Sciatic nerve (tissue), 2 donors: ENCODE measurements around the gene PWP1. TPM values are rescaled to one million over a fixed set of nuclear protein-coding genes. Genes with fewer than 3 reads are reported as not detected.
A peak's percentile ranks its signal among the peaks of the same experiment; 100 is the strongest.
"Not testable (repeated sequence)": the region's sequence is repeated elsewhere in the genome, so short reads cannot be mapped to it uniquely, and the experiment has no call there.

ENCODE experiments used
- ATAC-seq: fragments of 200-7000 bp; cut with Tn5 transposase; one replicate; pipeline ENCODE4 v1.9.1; 2020; ENCODE audit warnings: mild to moderate bottlenecking, moderate library complexity
- DNase-seq: peaks from one replicate; pipeline ENCODE4 v3.0.0-alpha.2; 2020; ENCODE audit warnings: low spot score
- intact Hi-C: fragments of 100-400 bp; cut with DNase I; formaldehyde crosslinking; loops from one replicate; pipeline ENCODE4 v1.14.2; 2022
- total RNA-seq: library from RNA; stranded (reverse); fragmentation: NEBNext Ultra II Directional; extraction: Animal tissue kit (Norgen Biotek cat#: 25700); gene quantifications from one replicate; pipeline ENCODE4 v1.2.1, GENCODE V29; 2021
- donor health status: DM: no; HTN: no; CAD: no.
- donor health status: DM: no; HTN: no; CAD: no.

PWP1 gene
- total RNA-seq, 1 donor from 2014 or later: 26.5 TPM

- intact Hi-C loops: no loop called here
- ATAC-seq (no peak), DNase-seq (no peak)
Measured at GRCh38 chr12:107663277-107663676, 22.3 kb upstream of the PWP1 start.

DNA sequence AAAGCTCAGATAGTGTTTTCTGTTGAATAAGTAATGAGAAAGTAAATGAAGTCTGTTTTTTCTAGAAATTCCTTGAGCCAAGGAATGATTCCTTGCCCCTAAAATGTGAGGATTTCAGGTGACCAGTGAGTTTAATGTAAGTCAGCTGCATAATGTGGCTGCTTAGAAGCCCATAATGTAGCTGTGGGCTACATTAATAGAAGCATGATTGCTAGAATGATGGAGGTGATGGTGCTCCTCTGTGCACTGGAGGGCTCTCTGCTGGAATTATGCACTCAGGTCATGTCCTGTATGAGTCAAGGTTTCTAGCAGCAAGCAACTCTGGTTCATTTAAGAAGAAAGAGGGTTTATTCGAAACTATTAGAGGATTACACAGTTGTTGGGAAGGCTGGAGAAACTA is 19.6 kb upstream of the PWP1 start:
- intact Hi-C loops: no loop called here
- DNase-seq: no peak

DNA sequence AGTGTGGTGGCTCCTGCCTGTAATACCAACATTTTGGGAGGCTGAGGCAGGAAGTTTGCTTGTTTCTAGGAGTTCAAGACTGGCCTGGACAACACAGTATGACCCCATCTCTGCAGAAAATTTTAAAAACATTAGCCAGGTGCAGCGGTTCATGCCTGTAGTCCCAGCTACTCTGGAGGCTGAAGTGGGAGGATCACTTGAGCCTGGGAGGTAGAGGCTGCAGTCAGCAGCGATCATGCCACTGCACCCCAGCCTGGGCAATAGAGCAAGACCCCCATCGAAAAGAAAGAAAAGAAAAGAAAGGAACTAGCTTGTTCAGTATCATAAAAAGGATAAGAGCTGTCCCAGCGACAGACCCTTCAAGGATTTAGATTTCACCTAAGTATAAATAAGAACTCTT is 18.1 kb upstream of the PWP1 start:
- no peak for ATAC-seq
- no peak for DNase-seq
- intact Hi-C loops: no loop called here

More for the DNA sequence above, 19.6 kb upstream of the PWP1 start:
- no peak for ATAC-seq

- intact Hi-C loops: no loop called here
- no peak for DNase-seq
- no peak for ATAC-seq
Measured at GRCh38 chr12:107668320-107669098, 17.1 kb upstream of the PWP1 start.

DNA sequence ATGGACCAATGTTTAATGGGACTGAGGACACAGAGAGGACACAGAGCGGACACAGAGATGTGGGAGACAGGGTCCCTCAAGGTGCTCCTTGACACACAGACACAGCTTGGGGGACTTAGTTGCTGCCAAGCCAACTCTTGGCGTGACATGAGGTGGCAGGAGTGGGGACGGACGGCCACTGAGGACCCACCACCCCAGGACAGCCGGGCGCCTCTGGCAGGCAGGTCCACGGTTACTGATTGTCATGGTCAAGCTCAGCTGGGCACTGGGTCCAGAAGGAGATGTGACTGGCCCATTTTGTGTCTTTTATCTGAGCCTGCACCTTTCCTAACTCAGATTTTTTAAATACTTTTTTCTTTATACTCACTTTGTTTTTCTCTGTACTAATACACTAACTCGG is 15.7 kb upstream of the PWP1 start:
- DNase-seq (no peak), ATAC-seq (no peak)
- intact Hi-C loops: no loop called here

DNA sequence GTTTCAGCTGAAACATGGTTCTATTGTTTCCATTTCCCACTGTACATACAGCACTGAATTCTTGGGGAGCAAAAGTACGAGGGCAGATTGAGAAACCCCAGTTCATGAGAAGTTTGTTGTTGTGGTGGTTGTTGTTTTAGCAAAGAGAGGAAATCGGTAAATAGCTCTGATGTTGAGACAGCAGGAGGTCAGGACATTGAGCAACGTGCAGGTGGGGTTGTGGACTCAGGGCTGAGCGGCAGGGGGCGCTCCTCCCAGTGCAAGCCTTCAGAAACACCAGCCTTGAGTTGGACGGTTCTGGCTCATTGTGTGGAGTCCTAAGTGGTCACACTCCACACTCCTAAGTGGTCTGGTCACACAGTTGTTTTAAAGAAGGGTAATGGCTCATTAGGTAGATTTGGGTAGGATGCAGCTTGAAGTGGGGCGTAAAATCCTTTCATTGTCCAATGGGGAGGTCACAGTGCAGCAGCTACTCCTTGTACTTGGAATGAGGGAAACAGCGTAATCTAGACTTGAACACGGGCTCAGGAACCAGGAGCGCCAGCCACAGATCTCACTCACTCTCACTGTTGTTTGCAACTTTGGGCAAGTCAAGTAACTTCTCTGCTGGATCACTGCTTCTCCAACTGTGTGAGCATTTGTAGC is 14.5 kb upstream of the PWP1 start:
- no peak for DNase-seq
- no peak for ATAC-seq
- intact Hi-C loops: no loop called here

- ATAC-seq (no peak), DNase-seq (no peak)
- intact Hi-C loops: no loop called here
Measured at GRCh38 chr12:107677671-107678070, 7.9 kb upstream of the PWP1 start.

DNA sequence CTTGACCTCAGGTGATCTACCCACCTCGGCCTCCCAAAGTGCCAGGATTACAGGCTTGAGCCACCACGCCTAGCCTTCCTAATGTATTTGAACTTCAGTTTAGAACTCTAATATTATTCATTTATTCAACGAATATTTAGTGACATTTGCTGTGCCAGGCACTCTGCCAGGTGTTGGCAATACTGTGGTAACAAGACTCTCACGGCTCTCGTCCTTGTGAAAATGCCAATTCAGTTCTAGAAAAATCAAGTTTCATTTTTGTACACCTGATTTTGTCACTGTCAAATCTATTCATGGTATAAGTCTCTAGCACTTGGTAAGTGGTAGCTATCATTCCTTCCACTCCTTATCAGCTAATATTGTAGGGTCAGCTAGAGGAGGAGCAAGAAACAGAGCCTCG is 6.3 kb upstream of the PWP1 start:
- intact Hi-C loops: no loop called here
- DNase-seq: no peak
- no peak for ATAC-seq

GRCh38 chr12:107681455-107681835 is 4.2 kb upstream of the PWP1 start:
- intact Hi-C loops: no loop called here
- no peak for DNase-seq
- ATAC-seq: no peak

DNA sequence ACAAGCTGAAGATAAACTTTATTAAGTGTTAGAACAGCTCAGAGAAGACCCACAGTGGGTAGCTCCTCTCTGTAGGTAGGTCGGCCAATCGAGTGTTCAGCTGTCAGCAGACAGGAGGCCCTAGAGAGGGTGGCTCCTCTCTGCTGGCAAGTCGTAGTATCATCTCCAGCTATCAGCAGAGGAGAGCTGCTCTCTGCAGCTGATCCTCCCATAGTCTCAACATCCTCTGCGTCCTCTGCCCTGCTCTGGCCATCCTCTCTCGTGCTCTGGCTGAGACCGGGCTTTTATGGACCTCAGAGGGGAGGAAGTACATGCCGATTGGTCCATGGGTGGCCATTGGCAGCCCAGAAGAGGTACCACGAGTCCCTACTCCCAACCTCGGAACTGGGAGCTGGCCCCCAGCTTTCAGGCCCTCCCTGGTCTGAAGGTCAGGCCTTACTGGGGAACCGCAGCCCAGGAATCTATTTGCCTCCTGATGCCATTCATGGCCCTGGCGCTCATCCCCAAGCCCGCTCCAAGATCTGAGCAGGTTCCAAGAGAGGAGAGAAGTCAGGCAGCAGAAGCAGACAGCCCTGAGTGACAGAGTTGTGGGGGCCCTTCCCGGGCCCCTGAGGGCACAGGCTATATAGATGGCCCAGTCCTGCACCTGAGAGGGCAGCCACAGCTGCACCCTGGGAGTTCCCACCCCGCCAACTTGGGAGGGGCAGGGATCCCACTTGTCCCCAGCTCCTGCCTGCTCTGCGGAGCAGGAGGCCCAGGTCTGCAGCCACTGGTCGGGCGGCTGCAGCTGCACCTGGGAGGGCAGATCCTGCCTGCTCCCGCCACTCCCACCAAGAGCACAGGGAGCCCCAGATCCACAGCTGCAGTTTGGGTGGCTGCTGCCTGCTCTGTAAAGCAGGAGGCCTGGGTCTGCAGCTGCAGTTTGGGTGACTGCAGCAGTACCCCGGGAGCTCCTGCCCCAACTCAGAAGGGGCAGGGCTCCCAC is 3.5 kb upstream of the PWP1 start:
- ATAC-seq (no peak), DNase-seq (no peak)
- intact Hi-C loops: no loop called here

- intact Hi-C loops: no loop called here
- no peak for ATAC-seq
- no peak for DNase-seq
Measured at GRCh38 chr12:107684029-107684795, 1.4 kb upstream of the PWP1 start.

DNA sequence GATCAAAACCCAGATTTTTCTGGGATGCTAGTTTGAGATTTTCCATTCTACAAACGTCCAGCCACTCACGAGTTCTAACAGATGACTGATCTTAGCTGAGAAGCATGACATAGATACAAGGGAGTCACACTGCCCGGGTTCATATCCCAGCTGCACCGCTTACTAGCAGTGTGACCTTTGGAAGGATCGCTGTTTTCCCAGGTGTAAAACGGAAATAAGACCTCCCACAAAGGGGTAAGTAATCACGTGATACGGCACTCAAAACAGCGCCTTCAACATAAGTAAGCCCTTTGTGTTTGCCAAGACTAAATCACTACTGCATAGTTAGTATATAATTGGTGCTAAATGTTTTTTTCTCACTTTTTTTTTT is 624 bp upstream of the PWP1 start:
- peak; percentile 56 for ATAC-seq
- intact Hi-C loops: no loop called here
- DNase-seq: no peak

GRCh38 chr12:107695772-107696171 is 10.2 kb downstream of the PWP1 start:
- DNase-seq, intact Hi-C loops, ATAC-seq: not testable (repeated sequence)

GRCh38 chr12:107702106-107702505 is 16.5 kb downstream of the PWP1 start:
- ATAC-seq (no peak), DNase-seq (no peak)
- intact Hi-C loops: no loop called here

GRCh38 chr12:107704041-107704440 is 18.4 kb downstream of the PWP1 start:
- DNase-seq (no peak), ATAC-seq (no peak)
- intact Hi-C loops: no loop called here

- DNase-seq, ATAC-seq, intact Hi-C loops: not testable (repeated sequence)
Measured at GRCh38 chr12:107705522-107705921, 19.9 kb downstream of the PWP1 start.

DNA sequence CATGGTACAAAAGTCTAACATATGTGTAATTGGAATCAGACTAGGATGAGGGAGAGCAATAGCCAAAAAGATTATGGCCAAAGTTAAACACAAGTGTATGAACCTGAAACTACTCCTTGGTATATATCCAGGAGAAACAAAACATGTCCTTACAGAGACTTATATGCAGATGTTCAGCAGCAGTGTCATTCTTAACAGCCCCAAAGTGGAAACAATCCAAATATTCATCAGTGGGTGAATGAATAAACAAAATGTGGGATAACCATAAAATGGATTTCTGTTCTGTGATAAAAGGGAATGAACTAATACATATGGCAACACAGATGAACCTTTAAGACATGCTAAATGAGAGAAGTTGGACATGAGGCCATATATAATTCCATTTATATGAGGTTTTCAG is 30.2 kb downstream of the PWP1 start:
- no peak for ATAC-seq
- no peak for DNase-seq
- intact Hi-C loops: no loop called here

GRCh38 chr12:107718606-107719005 is 33.0 kb downstream of the PWP1 start:
- no peak for DNase-seq
- intact Hi-C loops: no loop called here
- ATAC-seq: no peak

- not testable (repeated sequence) for ATAC-seq
Measured at GRCh38 chr12:107727327-107727726, 41.7 kb downstream of the PWP1 start.

More at GRCh38 chr12:107727327-107727726, 41.7 kb downstream of the PWP1 start:
- intact Hi-C loops, DNase-seq: not testable (repeated sequence)
